Measurements from ENCODE around the gene NKAPL.
"Not testable (repeated sequence)": the region's sequence is repeated elsewhere in the genome, so short reads cannot be mapped to it uniquely, and the experiment has no call there.

NKAPL gene

GRCh38 chr6:28303570-28303969 is 44.5 kb downstream of the NKAPL start:
- DNase-seq = no peak

- DNase-seq = not testable (repeated sequence)
Measured at GRCh38 chr6:28306363-28306762, 47.3 kb downstream of the NKAPL start.

All from NCI-H1092 treated with DMSO at 0.1 percent for 48 hours (cell line).